K562 (cell line): ENCODE measurements around the gene UTP20.

ENCODE experiments used
- BACH1 ChIP-seq: fragments of 200-800 bp; sonication (Bioruptor generic); IDR thresholded peaks from 2 replicates; pipeline ENCODE4 v1.6.1; 2016; ENCODE audit warnings: missing genetic modification characterization, missing compliant biosample characterization
- DPF2 ChIP-seq: fragments of 450-650 bp; IDR thresholded peaks from 2 replicates; pipeline ENCODE4 v1.6.1; 2016
- EZH2 ChIP-seq: IDR thresholded peaks from 2 replicates; pipeline ENCODE4 v1.6.1; 2012; ENCODE audit warnings: low read depth, mild to moderate bottlenecking, inconsistent platforms, low read length, borderline replicate concordance
- NRF1 ChIP-seq, 2 experiments: fragments of 450-650 bp; IDR thresholded peaks in 1 of 2; conservative IDR thresholded peaks in 1 of 2; 2 replicates each; pipeline ENCODE4 v1.6.1; 2014; ENCODE audit warnings: mild to moderate bottlenecking in 2 of 2
- POLR2A ChIP-seq: fragments of 450-650 bp; conservative IDR thresholded peaks from 2 replicates; pipeline ENCODE4 v1.6.1; 2016
- RFX5 ChIP-seq: IDR thresholded peaks from 2 replicates; pipeline ENCODE4 v1.6.1; 2011; ENCODE audit warnings: low read depth, mild to moderate bottlenecking, improper control_type of control experiment, low read length
- TAF15 ChIP-seq: fragments of 200-400 bp; formaldehyde crosslinking; IDR thresholded peaks from 2 replicates; pipeline ENCODE4 v1.6.1; 2017; ENCODE audit warnings: mild to moderate bottlenecking, low read depth, low read length, moderate library complexity
- ZC3H8 ChIP-seq: fragments of 450-650 bp; IDR thresholded peaks from 2 replicates; pipeline ENCODE4 v1.6.1; 2017
- TF ChIP-seq, protein P1 (sequence below): fragments of 450-650 bp; formaldehyde crosslinking; IDR thresholded peaks from 2 replicates; pipeline ENCODE4 v1.4.0; 2020; ENCODE audit warnings: mild to moderate bottlenecking, mixed read lengths
- TF ChIP-seq, protein P2 (sequence below): fragments of 450-650 bp; IDR thresholded peaks from 2 replicates; pipeline ENCODE4 v1.6.1; 2016
- TF ChIP-seq, protein P3 (sequence below): sonication (generic); formaldehyde crosslinking; IDR thresholded peaks from 2 replicates; pipeline ENCODE4 v1.9.0; 2022; ENCODE audit warnings: mild to moderate bottlenecking, missing genetic modification reagents

DNA sequence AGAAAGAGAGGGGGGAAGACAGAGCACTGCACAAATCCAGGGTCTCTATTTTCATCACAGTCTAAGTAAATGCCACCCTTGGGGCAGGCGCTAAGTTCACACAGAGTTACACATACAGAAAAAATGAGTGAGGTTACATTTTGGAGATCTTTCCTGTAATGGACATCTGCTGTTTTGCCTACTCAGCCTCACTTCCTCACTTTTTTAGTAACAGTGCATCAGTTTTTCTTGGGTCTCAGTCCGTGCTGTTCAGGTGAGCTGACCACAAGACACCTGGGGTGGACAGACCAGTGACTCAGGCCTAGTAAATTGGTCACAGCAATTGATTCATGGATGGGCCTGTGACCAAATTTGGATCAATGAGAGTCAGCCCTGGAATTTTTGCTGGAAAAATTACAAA is 36.3 kb upstream of the UTP20 start:
- TF ChIP-seq DPF2 (no peak), ZC3H8 (no peak), NRF1 (conservative IDR thresholded peaks at IDR 0.05 in 1 of 2, IDR thresholded peaks at IDR 0.05 in 1 of 2) (no peak), POLR2A (no peak), RFX5 (no peak), EZH2 (no peak), BACH1 (tag) (no peak), TAF15 (no peak)
- TF ChIP-seq, protein P1, sequence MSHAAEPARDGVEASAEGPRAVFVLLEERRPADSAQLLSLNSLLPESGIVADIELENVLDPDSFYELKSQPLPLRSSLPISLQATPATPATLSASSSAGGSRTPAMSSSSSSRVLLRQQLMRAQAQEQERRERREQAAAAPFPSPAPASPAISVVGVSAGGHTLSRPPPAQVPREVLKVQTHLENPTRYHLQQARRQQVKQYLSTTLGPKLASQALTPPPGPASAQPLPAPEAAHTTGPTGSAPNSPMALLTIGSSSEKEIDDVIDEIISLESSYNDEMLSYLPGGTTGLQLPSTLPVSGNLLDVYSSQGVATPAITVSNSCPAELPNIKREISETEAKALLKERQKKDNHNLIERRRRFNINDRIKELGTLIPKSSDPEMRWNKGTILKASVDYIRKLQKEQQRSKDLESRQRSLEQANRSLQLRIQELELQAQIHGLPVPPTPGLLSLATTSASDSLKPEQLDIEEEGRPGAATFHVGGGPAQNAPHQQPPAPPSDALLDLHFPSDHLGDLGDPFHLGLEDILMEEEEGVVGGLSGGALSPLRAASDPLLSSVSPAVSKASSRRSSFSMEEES (CRISPR knock-in tag), result no peak
- TF ChIP-seq, protein P2, sequence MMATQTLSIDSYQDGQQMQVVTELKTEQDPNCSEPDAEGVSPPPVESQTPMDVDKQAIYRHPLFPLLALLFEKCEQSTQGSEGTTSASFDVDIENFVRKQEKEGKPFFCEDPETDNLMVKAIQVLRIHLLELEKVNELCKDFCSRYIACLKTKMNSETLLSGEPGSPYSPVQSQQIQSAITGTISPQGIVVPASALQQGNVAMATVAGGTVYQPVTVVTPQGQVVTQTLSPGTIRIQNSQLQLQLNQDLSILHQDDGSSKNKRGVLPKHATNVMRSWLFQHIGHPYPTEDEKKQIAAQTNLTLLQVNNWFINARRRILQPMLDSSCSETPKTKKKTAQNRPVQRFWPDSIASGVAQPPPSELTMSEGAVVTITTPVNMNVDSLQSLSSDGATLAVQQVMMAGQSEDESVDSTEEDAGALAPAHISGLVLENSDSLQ, result no peak
- TF ChIP-seq, protein P3, sequence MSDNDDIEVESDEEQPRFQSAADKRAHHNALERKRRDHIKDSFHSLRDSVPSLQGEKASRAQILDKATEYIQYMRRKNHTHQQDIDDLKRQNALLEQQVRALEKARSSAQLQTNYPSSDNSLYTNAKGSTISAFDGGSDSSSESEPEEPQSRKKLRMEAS, result no peak
